GM23248 (cell line): ENCODE results near the gene FBLN2.

Source experiments
- EZH2 ChIP-seq: fragments of 200-600 bp; sonication (generic); IDR thresholded peaks from 2 replicates; pipeline ENCODE4 v1.6.1; 2018; ENCODE audit warnings: antibody characterized with exemption, mild to moderate bottlenecking; ENCODE audit not compliant: insufficient read depth, poor library complexity, severe bottlenecking
- EZH2phosphoT487 ChIP-seq: fragments of 200-600 bp; sonication (generic); IDR thresholded peaks from 2 replicates; pipeline ENCODE4 v1.6.1; 2018; ENCODE audit warnings: antibody characterized with exemption, moderate library complexity, mild to moderate bottlenecking, low read depth; ENCODE audit not compliant: insufficient read depth

- TF ChIP-seq EZH2phosphoT487 = no peak
- TF ChIP-seq EZH2 = no peak
These were observed 29.7 kb upstream of the FBLN2 start for GRCh38 chr3:13519006-13519791.
